KMS-11 (cell line): ENCODE results near the gene TNFSF8.

Experiments used
- H2AFZ ChIP-seq: fragments of 200-600 bp; sonication (generic); 2 replicates; pipeline ENCODE4 v1.6.1; 2016; ENCODE audit warnings: antibody characterized with exemption, mixed run types, low read depth
- H3K27ac ChIP-seq: fragments of 200-600 bp; sonication (generic); 2 replicates; pipeline ENCODE4 v1.6.1; 2016; ENCODE audit warnings: mild to moderate bottlenecking, mixed run types
- H3K27me3 ChIP-seq: fragments of 200-600 bp; sonication (generic); 2 replicates; pipeline ENCODE4 v1.6.1; 2017; ENCODE audit warnings: mild to moderate bottlenecking, low read depth, mixed run types, moderate library complexity; ENCODE audit not compliant: insufficient read depth
- H3K36me3 ChIP-seq: fragments of 200-600 bp; sonication (generic); 2 replicates; pipeline ENCODE4 v1.6.1; 2017; ENCODE audit warnings: mild to moderate bottlenecking, mixed run types; ENCODE audit not compliant: insufficient read depth
- H3K4me1 ChIP-seq: fragments of 200-600 bp; sonication (generic); 2 replicates; pipeline ENCODE4 v1.6.1; 2016; ENCODE audit warnings: mild to moderate bottlenecking, low read depth, mixed run types; ENCODE audit not compliant: poor library complexity, severe bottlenecking
- H3K4me2 ChIP-seq: fragments of 200-600 bp; sonication (generic); 2 replicates; pipeline ENCODE4 v1.7.0; 2016; ENCODE audit warnings: mild to moderate bottlenecking, mixed run types
- H3K4me3 ChIP-seq: fragments of 200-600 bp; sonication (generic); IDR thresholded peaks from 2 replicates; pipeline ENCODE4 v1.6.1; 2017; ENCODE audit warnings: low read depth, low read length, mixed read lengths; ENCODE audit not compliant: insufficient read depth
- H3K79me2 ChIP-seq: fragments of 200-600 bp; sonication (generic); 2 replicates; pipeline ENCODE4 v1.6.1; 2016; ENCODE audit warnings: low read depth, mixed run types; ENCODE audit not compliant: insufficient read depth
- H3K9ac ChIP-seq: fragments of 200-600 bp; sonication (generic); 2 replicates; pipeline ENCODE4 v1.6.1; 2016; ENCODE audit warnings: mild to moderate bottlenecking, mixed run types
- H4K20me1 ChIP-seq: fragments of 200-600 bp; sonication (generic); 2 replicates; pipeline ENCODE4 v1.6.1; 2016; ENCODE audit warnings: mild to moderate bottlenecking, mixed run types; ENCODE audit not compliant: insufficient read depth
- TF ChIP-seq, protein P1 (sequence below): fragments of 200-600 bp; sonication (generic); conservative IDR thresholded peaks from 2 replicates; pipeline ENCODE4 v1.6.1; 2017; ENCODE audit warnings: low read depth, mild to moderate bottlenecking, antibody characterized with exemption, low read length, moderate library complexity, mixed read lengths

Gene TNFSF8

DNA sequence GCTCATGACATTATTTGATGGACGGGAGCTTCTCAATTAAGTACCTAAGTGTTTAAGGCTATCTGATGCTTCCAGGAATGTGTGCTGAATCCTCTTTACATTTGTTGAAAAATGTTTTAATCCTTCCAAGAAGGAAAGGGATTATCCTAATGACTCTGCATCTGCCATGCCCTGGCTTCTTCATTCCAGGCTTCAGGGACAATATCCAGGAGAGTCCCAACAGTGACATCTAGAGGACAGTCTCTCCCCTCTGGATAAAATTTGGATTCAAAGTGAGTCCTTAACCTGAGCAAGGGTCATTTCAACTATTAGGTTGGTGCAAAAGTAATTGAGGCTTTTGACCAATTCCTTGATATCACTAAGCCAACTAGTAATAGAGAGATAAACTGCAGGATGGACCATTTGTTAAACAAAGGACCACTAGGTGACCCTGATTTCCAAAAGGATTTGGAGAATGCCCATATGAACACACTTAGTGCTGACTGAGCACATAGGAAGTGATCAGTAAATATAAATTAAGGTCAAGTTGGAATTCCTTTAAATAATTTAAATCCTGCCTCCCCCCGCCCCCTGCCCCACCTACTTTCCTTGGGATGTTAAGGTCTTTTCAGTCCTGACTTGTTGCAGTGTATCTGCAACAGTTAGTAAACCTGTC is 19.1 kb downstream of the TNFSF8 start:
- Histone ChIP-seq H3K9ac (no peak overlapping the region), H3K4me2 (no peak overlapping the region), H3K36me3 (no peaks in the 10 kb centered on the region), H3K27me3 (no peaks in the 10 kb centered on the region), H3K4me1 (peaks cover 10% of the 10 kb centered on the region), H3K27ac (no peak overlapping the region), H3K79me2 (no peaks in the 10 kb centered on the region), H3K4me3 (no peak overlapping the region), H4K20me1 (no peaks in the 10 kb centered on the region), H2AFZ (no peak overlapping the region)
- TF ChIP-seq, protein P1, sequence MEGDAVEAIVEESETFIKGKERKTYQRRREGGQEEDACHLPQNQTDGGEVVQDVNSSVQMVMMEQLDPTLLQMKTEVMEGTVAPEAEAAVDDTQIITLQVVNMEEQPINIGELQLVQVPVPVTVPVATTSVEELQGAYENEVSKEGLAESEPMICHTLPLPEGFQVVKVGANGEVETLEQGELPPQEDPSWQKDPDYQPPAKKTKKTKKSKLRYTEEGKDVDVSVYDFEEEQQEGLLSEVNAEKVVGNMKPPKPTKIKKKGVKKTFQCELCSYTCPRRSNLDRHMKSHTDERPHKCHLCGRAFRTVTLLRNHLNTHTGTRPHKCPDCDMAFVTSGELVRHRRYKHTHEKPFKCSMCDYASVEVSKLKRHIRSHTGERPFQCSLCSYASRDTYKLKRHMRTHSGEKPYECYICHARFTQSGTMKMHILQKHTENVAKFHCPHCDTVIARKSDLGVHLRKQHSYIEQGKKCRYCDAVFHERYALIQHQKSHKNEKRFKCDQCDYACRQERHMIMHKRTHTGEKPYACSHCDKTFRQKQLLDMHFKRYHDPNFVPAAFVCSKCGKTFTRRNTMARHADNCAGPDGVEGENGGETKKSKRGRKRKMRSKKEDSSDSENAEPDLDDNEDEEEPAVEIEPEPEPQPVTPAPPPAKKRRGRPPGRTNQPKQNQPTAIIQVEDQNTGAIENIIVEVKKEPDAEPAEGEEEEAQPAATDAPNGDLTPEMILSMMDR: peak; percentile 66

DNA sequence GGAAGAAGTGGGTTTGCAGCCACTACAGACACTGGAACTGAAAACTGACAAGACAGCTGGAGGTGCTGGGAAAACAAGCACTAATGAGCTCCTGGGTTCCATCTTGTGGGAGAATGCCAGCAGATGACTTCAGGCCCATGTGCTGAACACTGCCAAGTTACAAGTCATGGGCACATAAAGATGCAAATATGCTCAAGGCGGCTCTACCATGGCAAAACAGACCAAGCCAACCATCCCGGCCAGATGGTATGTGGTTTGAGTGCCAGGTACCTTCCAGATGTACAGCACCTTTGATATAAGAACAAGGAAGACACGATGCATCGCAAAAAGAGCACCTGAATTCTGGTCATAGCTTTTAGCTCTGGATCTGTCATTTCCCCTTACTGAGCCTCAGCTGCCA is 19.9 kb downstream of the TNFSF8 start:
- TF ChIP-seq, protein P1: no peak
- Histone ChIP-seq H3K4me3 (no peak overlapping the region), H2AFZ (no peak overlapping the region), H3K4me2 (no peak overlapping the region), H3K27me3 (no peaks in the 10 kb centered on the region), H3K27ac (no peak overlapping the region), H4K20me1 (no peaks in the 10 kb centered on the region), H3K79me2 (no peaks in the 10 kb centered on the region), H3K9ac (no peak overlapping the region), H3K4me1 (peaks cover 10% of the 10 kb centered on the region), H3K36me3 (no peaks in the 10 kb centered on the region)

DNA sequence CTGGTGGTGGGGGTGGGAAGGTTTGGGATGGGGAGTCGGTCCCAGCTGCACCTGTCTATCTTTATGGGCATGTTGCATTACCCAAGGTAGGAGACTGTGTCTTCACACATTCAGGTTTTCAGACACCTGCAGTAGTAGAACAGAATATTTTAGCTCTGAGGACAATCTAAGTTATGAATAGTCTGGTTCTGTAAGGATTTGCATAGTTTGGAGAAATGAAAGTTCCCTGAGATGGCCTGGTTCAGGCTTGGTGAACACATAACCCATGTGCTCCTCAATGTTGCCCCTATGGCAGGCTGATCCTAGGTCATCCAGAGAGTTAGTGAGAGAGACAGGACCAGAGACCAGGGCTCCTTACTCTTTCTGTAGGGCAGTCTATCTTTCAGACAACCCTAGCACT is 20.7 kb downstream of the TNFSF8 start:
- Histone ChIP-seq H3K9ac (no peak overlapping the region), H3K4me3 (no peak overlapping the region), H2AFZ (no peak overlapping the region), H3K27me3 (no peaks in the 10 kb centered on the region), H3K4me2 (no peak overlapping the region; the same call in 1 of the 2 replicates), H4K20me1 (no peaks in the 10 kb centered on the region), H3K27ac (no peak overlapping the region), H3K79me2 (no peaks in the 10 kb centered on the region), H3K36me3 (no peaks in the 10 kb centered on the region), H3K4me1 (peaks cover 10% of the 10 kb centered on the region)
- TF ChIP-seq, protein P1: no peak

GRCh38 chr9:114908805-114909448 is 21.5 kb downstream of the TNFSF8 start:
- H3K4me2 ChIP-seq: no peak overlapping the region
- H4K20me1 ChIP-seq: no peaks in the 10 kb centered on the region
- H3K79me2 ChIP-seq: no peaks in the 10 kb centered on the region
- no peak overlapping the region for H3K9ac ChIP-seq
- no peak overlapping the region for H2AFZ ChIP-seq
- no peak overlapping the region for H3K27ac ChIP-seq
- TF ChIP-seq, protein P1: no peak
- H3K4me1 ChIP-seq: peaks cover 10% of the 10 kb centered on the region
- no peaks in the 10 kb centered on the region for H3K27me3 ChIP-seq
- no peaks in the 10 kb centered on the region for H3K36me3 ChIP-seq
- H3K4me3 ChIP-seq: no peak overlapping the region
